ENCODE measurements around the gene TMEM178B.

TMEM178B gene

DNA sequence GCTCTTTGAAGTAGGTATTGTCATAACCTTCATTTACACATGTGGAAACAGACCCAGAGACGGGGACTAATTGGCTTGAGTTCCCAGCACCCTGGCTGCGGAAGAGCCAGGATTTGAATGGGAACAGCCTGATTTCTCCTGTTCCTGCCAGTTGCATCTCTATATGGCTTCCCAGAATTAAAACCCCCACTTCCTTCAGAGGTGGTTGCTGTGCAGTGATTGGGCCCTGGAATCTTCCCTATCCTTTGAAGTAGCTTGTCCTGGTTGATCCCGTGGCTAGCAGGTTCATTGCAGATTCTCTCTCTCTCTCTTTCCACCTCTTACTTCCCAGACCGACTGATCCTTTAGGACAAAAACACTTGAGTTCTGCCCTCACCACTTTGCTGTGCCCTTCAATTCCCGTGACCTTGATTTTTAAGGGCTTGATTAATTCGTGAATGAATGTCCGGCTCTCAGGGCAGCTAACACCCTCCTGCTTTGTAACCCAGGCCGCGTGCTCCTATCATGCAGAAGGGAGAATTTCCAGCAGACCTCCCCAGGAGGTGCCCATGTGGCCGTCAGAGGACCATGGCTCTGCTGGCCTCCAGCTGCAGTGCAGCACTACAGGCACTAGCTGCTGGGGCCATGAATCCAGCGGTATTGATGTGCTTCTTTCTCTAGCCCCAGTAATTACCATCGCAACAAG, 356.7 kb downstream of the TMEM178B start:
- no peak for DNase-seq (ENCODE audit: low spot score)

- DNase-seq (ENCODE audit: low spot score), result no peak
These were observed 357.2 kb downstream of the TMEM178B start for GRCh38 chr7:141431140-141431479.

GRCh38 chr7:141431711-141432110, 357.8 kb downstream of the TMEM178B start:
- DNase-seq (ENCODE audit: low spot score), result no peak

- no peak for DNase-seq (ENCODE audit: low spot score)
These were observed 359.8 kb downstream of the TMEM178B start for GRCh38 chr7:141433698-141434097.

DNA sequence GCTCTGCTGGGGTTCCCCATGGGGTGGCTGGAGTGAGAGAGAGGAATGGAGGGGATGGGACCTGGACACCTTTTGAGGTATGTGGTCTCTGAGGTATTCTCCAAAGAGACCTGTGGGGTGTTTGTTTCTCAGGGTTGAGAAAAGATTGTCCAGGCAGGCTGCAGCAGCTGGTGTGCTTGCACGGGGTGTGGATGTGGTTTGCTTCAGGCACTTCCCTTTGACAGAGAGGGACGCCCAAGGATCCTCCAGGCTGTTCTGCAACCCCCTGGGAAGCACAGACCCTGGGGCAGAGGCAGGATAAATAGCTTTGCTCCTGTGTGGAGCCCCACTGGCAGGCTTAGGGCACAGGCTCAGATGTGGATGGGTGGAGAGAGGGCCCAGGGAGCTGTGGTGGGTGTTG, 362.3 kb downstream of the TMEM178B start:
- DNase-seq (ENCODE audit: low spot score), result no peak

GRCh38 chr7:141436575-141437075, 362.8 kb downstream of the TMEM178B start:
- DNase-seq (ENCODE audit: low spot score), result no peak

DNA sequence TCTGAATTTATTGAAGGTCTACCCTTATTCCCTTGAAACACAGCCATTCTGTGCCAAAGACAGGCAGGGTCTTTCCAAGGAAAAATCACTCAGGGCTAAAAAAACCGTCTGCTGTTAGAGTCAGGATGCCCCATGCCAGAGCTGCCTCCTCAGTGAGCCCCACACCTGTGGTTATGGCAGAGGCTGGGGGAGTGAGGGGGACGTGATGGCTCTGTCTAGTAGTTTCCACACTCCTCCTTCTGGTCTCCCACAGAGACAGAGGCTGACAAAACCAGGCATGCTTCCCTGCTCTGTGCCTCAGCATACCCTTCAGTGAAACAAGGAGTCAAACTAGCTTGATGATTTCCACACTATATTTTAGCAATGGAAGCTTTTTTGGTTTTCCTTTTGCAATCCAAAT, 365.3 kb downstream of the TMEM178B start:
- no peak for DNase-seq (ENCODE audit: low spot score)

DNA sequence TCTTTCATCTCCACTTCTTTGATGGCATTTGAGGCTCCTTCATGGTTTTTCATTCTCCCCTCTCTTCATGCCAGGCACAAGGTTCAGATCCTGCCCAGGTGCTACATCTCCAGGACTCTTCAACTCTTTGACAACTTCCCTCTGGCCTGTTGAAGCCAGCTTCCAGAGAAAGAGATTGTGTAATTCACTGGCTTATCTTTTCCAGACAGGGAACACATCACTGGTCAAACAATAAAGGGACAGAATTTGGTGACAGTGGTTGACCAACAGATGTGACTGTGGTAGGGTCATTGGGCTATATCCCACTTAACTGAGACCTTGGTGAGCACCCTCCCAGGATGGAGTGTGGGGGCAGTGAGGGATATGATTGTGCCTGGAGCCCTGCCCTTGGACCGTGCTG, 365.9 kb downstream of the TMEM178B start:
- no peak for DNase-seq (ENCODE audit: low spot score)

DNA sequence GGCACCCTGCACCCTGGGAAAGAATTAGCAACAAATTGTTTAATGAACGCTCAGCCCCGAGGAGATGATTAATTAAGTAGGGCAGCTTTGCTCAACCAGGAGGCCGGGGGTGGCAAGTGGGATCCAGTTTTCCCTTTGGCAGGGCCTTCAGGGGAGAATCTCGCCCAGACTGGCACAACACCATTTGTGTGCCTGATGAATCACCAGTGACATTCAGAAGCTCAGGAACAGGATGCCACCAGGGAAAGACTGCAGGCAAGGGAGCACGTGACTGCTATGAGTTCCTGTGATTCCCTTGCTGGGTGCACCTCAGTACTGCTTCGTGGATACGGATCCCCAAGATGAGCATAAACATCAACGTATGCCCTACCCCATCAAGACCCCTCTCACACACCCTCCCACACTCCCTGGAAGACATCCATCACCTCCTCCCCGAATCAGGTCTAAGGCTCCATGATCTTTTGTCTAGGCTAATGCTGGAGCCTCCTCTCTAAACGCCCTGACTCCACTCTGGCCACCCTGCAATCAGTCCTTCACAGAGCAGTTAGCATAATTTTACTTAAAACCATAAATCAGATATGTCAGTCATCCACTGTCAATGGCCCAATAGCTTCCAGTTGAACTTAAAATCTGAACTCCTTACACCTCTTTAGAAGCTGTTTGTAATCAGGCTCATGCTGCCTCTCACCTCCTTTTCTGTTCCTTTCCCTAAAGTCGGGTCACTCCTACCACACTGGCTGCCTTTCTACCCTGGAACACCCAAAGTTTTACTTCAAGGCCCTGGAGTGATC, 368.2 kb downstream of the TMEM178B start:
- no peak for DNase-seq (ENCODE audit: low spot score)

DNA sequence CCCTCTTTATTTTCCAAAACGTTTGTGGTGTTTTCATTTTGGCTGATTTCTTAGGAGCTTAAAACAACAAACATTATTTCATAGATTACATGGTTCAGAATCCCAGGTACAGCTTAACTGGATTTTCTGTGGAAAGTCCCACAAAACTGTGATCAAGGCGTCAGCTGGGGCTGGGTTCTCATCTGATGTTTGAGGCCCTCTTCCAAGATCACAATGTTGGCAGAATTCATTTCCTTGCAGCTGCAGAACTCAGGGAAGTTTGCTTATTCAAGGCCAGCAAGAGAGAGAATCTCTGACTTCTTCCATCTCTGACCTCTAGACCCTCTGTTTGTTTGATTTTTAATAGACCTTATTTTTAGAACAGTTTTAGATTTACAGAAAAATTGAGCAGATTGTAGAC, 368.9 kb downstream of the TMEM178B start:
- DNase-seq (ENCODE audit: low spot score), result no peak

DNA sequence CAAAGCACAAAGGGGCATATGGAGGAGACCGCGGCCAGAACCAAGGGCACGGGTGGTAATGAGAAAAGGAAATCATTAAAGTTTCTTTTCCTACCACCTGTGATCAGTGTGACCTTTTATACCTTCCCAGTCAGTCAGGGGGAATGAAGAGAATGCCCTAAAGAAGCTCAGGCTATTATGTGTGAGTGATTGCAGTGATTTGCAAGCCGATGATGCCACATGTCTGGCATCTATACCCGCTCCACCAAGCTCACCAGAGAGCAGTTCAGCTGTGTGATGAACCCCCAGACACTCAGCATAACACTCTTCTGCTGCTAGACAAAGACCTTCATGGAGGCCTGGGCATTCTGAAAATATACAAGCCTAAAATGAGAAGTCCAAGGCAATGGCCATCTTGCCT, 371.1 kb downstream of the TMEM178B start:
- DNase-seq (ENCODE audit: low spot score), result no peak

GRCh38 chr7:141451232-141451631, 377.4 kb downstream of the TMEM178B start:
- no peak for DNase-seq (ENCODE audit: low spot score)

DNA sequence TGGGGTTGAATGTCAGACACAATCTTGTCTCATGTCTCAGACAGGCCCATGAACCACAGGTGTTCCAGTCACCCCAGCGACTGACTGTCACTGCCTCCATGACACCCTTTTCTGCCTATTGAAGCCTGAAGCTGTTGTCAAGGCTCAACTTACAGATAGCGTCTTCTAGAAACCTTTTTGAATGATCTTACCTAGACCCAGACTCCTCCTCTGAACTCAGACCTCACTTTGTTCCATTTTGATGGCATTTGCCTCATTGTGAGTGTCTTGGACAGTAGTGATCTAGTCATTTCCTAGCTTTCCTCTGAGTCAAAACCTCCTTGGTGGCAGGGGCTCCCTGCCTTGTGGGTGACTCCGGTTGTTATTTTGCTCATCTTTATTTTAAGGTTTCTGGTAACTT, 379.0 kb downstream of the TMEM178B start:
- DNase-seq (ENCODE audit: low spot score), result peak; percentile 80

GRCh38 chr7:141454338-141454737, 380.5 kb downstream of the TMEM178B start:
- DNase-seq (ENCODE audit: low spot score), result no peak

DNA sequence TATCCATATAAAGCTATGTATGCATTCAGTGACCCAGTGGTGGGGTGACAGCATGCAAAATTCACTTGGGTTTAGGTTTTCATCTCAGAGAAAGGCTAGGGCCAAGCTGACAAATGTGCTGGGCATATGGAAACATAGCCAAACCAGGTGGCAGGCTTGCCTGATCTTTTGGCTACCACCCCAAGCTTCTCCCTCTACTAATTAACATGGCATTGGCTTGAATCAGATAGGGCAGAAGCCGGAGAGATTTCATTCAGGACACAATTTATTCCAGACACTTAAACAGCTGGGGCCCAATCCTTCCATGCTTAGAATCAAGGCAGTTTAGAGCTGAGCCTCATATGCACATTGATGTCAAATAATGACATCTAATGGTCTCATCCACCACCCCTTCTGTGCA, 381.9 kb downstream of the TMEM178B start:
- no peak for DNase-seq (ENCODE audit: low spot score)

DNA sequence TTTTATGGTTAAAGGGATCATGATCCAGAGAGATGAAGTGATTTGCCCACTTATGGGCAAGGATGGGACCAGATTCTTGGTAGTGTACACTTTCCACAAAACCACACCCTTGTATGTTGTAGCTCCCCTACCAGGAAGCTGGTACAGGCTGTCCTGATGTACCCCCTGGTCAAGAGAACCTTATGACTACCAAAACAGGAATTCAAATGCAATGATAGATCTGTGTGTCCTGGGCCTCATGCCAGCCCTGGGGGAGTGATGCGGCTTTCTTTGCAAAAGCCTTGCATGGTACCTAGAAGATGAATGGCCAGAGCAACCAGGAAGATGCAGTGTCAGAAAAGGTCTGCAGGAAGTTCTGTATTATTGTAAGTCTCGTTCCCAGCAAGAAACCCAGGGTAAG, 382.4 kb downstream of the TMEM178B start:
- no peak for DNase-seq (ENCODE audit: low spot score)

DNA sequence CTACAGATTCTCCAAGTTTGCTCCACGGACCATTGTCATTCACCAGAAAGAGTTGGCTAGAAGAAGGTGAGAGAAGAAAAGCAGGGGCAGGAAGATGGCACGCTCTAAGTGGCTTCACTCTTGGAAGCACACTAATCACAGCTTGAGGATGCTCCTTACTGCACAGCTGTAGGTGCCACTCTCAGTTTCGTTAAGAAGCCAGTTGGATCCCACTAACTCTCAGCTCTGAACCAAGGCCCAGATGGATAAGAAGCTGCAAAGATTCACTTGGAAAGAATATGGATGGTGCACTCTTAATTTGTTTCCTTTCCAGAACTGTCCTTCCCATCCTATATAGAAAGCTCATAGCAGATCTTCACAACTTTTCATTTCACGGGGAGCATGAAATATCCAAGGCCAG, 382.8 kb downstream of the TMEM178B start:
- no peak for DNase-seq (ENCODE audit: low spot score)

DNA sequence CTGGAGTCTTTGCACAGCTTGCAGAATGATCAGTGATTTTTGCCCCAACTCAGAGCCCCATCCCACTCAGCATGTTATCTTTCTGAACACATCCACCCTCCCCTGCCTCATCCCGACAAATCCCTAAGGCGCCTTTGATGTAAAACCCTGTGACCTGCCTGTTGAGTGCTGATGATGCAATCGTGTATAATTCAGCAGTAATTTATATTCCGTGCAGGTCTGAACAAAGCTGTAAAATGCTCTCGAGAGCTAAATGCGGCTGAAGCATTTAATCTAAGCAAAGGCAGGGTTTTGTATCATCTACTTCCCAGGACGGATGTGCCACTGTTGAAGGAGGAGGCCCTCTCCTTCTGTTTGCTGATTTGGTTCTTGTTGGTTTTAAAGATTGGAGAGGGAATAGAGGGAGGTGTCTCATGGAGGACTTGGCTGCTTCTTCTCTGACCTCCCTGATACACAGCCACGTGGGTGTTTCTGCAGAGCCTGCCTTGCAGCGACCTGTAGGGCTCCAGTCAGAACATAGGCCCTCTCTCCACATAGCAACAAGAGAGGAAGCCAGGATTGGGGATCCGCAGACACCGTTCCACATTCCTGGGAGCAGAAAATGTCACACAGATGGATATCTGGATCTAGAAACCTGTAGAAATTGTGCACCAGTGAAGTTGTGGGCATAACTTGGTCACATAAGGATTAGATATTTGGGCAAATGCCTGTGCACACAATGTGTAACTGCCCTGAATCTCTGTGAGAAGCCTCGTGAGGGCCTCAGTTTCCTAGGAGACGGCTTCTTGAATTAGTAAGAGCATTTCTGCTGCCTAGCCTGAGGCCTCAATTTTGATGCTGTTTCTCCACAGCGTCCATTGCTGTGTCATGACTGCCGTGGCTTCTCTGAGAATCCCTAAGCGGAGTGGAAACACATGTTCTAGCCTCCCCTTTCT, 387.2 kb downstream of the TMEM178B start:
- no peak for DNase-seq (ENCODE audit: low spot score)

DNA sequence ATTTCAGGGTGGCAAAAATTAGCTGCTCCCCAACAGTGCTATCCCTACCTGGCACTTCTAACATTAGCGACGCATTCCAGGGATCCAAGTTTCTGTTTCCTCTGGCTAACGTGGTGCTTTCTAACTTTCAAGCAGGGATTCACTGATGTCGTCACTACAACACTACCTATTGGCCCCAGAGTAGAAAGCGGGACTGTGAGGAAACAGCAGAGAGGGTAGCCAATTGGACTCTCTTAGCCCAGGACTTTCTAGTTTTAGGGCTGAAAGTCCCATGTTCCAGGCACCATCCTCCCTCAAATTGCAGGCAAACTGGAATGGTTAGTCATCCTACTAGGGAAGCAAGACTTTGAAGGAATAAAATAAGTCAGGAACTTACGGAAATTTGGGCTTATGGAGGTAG, 388.1 kb downstream of the TMEM178B start:
- DNase-seq (ENCODE audit: low spot score), result no peak

- no peak for DNase-seq (ENCODE audit: low spot score)
These were observed 389.1 kb downstream of the TMEM178B start for GRCh38 chr7:141462958-141463357.

DNA sequence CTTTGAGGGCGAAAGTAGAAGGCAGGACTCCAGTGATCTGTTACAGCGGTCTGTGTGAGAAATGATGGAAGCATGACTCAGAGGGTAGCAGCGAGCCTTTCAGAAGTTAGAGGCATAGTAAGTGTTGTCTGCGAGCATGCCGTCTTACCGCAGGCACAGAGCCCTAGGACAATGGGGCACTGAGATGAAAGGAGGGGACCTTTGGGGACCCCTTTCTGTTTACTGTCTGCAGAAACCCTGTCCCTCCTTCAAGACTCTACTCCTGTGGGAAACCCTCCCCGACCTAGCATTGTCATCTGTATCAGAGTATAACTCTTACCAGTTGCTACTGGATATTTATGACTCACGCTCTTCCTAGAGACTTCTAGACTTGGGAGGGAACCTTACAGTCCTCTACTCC, 390.1 kb downstream of the TMEM178B start:
- no peak for DNase-seq (ENCODE audit: low spot score)

GRCh38 chr7:141464551-141464950, 390.7 kb downstream of the TMEM178B start:
- no peak for DNase-seq (ENCODE audit: low spot score)

All from activated CD4-positive, alpha-beta T cell treated with anti-CD3 and anti-CD28 coated beads, Interleukin-2, Interleukin-4, amounts not matched to agents 100 ng/mL and 50 ng/mL, durations not matched to agents 16 hours and 8 hours (primary cell).